Measurements from ENCODE around the gene PPP1R9A.

The PPP1R9A gene

DNA sequence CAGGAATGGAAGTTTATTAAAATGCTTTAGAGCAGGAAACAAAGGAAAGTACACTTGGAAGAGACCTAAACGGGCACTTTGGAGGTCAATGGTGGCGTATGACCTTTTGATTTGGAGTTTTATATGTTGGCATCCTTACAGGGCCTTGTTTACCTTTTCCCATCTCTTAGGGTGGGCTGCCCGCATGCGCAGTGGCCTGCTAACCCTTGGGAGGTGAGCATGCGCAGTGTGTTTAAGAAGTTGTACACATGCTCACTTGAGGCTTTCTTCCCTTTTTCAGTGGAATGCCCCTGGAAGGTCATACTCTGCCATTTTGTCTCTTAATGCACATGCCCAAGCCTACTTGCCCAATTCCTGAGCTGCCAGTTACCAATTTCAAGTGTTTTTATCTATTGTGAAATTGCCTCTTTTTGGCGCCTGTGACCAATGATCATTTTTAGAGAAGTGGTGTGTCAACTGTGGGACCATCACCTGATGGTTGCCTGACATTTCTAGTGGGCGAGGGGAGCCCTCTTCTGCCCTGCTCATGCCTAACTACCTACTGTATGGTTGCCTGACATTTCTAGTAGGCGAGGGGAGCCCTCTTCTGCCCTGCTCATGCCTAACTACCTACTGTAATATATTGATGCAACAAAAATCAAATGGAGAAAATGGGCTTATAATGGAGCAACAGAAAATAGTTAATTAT lies 138.0 kb downstream of the PPP1R9A start:
- DNase-seq = no peak

DNA sequence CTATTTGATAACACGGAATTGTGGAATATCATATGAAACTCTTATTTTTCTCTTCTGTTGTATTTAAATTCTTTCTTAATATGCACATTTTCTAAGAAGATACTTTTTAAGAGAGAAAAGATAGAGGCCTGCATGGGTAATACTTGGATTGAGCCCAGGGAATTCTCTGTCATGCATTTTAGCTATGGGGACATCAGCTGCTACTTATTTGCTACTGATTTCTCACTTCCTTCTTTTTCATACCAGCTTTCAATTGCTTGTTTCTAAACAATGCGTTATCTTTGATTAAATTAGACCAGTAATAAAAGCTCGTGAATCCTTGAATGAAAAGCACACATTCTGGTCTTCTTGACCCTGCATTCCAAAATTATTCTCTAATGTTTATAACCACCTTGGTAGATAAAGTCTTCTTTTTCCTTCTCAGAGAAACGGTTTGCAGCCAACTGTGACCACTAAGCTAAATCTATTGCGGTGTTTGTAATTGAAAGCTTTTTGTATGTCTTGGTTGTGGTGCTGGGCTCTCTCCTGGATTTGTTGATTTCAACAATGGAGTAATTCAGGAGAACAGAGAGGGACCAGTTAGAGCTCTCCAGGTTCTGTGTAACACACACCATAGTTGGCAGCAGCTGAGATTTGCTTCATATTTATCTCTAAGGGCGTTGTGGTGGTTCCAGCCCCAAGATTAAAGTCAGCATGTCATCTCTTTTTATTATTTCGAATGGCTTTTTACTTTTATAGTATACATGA lies 139.3 kb downstream of the PPP1R9A start:
- DNase-seq = no peak

DNA sequence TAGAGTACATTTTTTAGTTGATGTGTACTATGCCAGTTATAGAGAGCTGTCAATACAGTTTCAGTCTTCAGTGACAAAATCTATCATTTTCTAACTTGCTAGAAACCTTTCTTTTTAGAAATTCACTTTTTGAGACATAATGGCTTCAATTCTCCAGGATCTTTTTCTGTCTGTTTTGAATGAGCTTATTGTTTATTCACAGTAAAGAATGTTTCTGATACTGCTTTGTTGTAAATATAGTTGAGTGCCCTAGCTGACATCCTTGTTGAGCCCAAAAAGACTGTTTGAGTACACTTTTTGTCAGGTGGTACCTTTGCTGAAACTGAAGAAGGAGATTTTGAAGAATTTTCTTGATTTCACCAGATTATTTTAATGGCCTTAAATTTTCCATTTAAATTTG lies 139.9 kb downstream of the PPP1R9A start:
- no peak for DNase-seq

DNA sequence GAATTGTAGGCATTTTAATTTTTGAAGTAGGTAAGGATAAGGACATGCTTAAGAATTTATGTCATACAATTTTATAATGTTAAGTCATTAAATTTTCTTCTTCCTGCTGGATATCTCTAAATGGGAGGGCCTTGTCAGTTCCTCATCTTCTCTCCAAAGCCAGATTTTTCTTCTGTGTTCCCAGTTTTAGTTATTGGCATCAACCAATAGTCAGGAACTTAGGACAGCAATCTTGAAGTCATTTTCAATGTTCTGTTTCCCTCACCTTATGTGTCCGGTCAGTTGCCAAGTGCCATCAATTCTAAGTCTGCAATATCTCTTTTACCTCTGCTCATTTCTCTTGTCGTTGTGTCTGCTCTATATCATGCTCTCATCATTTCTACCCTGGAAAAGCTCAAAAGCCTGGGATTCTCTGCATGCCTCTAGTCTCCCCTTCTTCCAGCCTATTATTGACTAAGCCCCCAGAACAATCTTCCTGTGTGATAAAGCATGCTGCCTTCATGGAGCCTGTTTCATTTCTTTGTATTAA lies 145.2 kb downstream of the PPP1R9A start:
- no peak for DNase-seq

DNA sequence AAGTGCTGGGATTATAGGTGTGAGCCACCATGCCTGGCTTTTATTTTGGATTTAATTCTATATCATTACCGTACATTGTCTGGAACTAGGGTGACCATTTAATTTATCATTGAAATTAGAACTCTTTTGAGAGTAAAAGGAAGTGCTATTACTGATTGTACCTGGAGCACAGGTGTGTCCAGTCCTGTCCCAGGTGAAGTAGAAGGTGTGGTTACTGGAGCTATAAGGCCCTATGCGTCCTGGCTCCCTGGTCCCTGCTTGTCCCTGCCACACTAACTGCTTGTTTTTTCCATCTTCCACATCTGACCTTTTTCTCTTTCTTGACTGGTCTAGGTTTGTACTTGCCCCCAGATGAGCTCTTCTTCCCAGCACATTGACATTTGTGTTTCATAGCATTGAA lies 147.0 kb downstream of the PPP1R9A start:
- DNase-seq = no peak

DNA sequence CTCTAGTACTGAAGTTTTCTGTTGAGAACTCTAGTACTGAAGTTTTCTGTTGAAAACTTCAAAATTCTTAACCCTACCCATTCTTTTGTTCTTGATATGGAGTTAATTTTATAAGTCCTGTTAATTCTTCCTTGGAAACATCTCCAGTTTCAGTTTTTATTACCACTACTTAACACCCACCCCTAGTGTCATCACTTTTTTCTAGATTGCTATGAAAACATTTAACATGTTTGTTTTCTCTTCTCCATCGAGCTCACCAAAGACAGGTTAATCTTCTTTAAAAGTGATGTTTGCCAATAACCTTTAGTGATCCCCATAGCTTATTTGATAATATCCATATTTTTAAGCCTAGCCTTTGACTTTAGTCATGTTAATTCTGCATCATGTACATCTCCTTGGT lies 147.9 kb downstream of the PPP1R9A start:
- no peak for DNase-seq

DNA sequence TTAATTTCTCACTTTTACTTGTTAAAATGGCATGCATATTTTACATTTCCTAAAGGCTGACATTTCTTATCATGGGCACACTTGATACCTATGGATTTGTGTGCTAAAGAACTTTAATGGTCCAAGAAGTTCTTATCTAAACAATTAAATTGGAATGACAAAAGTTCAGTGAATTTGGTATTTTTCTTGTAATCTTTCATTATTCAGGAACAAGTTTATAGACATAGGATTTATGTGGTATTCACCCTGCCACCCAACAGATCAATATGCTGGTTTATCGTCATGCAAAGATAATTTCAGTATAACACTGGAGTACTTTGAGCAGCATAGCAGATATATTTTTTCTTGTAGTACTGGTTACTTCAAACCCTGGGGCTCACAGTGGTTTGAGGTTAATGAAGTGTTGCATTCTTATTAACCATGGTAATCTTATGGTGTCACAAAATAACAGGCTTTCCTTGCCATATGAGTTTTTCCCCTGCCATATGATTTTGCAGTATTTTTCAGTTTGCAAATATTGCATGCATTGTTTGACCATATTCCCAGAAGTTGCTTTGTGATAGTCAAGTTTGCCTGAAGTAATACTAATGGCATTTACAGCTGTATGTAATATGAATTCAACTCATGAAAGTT lies 148.8 kb downstream of the PPP1R9A start:
- DNase-seq = no peak

DNA sequence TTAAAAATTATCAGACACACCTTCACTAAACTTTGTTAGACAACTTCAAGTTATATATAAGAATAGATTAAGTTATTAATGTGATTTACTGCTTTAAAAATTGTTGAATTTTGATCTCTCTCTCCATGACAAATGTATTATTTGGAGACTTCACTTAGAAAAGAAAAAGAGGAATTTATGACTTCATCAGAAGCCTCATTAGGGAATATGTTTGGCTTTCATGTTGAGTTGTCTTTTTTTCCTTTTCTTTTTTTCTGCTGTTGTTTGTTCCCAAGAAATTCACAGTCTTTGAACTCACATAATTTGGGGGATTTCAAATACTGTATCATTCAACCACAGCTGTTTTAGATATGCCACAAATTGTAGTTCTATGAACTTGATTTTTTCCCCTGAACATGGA lies 149.5 kb downstream of the PPP1R9A start:
- no peak for DNase-seq

DNA sequence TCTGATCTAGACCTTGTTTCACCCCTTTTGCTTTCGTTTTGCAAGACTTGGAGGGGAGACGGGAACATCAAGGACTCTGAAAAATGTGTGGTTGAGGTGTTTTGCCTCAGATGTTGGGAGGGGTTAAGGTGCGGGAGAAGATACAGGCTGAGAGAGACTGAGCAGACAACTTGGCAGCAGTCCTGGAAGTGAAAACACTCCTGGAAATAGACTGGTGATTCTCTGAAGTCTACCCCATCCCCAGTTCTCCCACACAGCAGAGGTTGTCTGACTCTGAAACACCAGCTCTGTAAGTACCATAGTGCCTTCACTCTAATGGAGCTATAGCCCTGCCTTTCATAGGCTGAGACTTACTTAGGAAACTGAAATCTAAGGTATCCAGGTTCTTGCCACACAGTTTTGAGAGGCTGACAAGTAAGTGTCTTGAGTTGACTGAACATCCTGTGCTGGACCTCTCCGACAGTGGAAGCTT lies 152.5 kb downstream of the PPP1R9A start:
- DNase-seq = no peak

DNA sequence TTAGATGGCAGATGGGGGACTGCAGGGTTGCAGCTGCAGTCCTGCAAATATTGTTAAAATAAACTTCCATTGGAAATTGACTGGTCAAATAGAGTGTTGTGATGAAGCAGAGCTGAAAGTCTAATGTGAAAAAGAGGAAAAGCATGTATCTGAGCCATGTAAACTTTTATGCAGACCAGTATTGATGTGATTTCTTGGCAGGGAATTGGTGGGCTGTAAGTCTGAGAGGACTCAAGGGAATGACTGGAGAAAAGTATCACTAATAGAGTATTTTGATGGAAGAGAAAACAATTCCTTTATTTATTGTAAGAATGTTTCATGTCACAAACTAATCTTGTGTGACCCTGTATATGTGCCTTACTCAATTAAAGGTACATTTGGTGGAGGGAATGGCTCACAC lies 155.5 kb downstream of the PPP1R9A start:
- no peak for DNase-seq

DNA sequence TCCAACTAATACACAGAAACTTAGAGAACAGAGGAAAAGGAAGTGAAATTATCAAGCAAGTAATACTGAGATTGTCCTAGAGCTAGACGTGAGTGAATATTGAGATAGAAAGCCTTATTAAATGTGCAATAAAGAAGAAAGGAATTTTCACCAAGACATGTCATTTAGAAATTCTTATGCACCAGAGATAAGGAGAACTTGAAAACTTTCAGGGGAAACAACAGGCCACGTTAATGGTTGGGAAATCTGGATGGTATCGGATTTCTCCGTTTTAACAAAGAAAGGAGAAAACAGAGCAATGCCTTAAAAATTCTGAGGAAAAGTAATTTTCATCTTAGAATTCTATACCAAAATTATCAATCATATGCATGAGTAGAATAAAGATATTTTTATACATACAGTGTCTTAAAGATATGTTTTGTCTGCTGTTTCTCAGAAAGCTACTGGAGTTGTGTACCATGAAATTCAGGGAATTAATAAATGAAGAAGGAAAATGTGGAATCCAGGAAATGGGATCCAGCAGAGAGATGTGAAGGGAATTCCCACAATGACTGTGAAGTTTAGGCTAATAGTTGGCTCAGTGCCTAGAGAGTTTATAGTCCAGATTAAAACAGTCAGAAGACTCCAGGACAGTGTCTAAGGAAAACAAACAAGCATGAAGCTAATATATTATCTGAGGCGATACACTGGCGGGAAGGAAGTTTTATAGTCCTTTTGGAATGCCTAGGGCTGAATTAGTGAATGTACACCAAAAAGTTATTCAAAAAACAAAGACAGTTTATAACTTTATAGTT lies 159.5 kb downstream of the PPP1R9A start:
- DNase-seq = no peak

DNA sequence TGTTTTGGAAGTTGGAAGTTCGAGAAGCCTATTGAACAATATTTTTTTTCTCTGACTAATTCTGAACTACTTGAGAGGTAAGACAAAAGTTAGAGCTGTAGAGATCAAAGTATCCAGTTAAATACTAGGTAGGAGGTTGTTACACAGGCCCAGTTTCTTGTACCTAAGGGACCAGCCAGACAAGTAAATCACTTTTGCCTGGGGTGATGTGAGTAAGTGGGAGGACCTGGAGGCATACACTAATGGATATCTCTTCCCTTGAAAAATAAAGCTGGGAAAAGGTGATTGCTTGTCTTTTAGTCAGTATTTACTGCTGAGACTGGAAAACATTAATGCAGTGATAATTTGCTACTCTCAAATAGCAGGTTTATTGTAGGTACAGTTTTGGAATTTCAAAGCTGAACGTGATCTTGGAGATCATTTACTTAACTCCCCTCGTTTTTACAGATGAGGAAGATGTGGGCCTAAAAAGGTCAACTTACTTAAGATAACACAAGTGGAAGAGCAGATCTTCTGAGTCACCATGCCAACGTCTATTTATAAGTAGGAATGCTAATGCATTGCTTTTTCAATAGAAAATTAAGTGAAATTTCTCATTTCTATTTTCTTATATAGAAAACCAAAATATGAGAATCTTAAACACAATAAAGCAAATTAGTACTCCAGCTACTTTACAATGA lies 181.3 kb downstream of the PPP1R9A start:
- DNase-seq = no peak

DNA sequence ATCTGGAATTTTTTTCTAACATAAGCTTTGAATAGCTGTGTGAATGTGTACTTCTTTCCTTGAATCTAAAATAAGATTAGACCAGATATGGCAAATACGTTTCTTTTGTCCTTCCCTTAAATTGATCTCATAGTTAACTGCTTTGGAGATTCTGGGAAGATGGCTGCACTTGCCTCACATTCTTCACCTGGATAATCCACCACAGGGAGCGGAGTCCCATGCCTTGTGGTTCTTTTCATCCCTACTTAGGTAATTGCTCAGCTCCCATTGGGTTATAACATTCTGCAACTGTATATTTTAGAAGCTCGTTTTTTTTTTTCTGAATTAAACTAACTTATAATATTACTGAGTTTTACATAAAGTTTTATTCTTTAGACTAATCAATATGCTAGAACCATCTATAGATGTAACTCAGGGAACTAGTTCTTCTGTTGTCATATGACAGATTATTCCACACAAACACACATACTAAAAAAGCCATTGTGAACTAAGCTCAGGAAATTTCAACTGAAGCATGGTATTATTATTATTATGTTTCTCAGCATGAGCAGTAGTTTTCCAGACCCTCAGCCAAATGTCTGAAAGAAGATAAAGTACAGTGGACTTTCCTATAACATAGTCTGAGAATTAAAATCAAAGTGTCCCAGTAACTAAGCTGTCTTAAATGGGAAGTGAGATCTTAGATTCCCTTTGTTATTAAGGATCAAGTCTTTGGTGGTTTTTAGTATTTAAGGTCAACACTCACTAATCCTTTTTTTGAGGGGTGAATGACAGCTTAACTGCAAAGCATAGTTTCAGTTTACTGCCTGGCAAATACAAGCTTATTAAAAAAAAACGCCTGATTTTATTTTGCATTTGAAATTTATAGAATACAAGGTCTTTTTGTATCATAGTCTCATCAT lies 182.3 kb downstream of the PPP1R9A start:
- no peak for DNase-seq

DNA sequence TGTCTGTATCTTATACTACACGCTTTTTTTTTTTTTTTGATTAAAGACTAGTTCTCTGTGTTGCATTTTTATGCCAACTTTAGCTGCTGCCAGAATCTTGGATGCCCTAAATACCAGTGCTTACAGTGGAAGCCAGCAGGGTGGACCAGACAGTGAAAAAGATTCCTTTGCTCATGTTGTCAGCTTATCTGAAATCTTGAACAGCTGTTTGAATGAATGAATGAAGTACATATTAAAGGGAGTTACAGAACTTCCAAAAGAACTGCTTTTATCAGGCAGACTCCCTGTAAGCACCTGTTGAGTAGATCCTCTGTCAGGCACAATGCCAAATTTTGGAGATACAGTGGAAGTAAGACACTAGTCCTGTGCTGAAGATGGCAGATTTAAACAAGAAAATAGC lies 184.9 kb downstream of the PPP1R9A start:
- no peak for DNase-seq

DNA sequence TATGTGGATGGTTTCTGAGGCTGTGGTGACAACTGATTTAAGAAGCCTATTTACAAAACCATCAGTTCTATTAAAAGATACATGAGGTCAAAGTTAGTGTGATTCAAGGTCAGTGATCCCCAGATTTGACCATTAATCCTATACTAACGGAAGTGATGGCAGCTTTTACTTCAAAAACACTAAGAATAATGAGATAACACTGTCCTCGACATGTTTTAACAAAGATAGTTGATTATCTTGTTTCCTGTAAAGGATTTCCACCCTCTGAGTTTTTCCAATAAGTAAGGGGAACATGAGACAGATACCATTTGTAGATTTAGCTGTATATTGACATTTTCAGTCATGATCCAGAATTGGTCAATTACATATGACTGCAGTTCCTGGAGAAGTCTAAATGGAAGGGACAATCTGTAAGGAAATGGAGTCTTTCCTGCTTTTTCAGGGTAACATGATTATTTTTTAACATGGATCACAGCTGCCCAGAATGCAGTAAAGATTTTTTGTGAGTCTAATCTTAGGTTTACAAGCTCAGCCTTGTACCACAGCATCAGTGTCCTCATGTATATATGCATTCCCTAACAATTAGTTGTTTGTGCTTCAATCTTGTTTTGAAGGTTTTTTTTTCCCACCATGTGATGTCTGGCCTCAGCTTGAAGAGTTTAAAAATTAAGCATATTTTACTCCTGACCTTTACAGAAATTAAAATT lies 188.0 kb downstream of the PPP1R9A start:
- no peak for DNase-seq

DNA sequence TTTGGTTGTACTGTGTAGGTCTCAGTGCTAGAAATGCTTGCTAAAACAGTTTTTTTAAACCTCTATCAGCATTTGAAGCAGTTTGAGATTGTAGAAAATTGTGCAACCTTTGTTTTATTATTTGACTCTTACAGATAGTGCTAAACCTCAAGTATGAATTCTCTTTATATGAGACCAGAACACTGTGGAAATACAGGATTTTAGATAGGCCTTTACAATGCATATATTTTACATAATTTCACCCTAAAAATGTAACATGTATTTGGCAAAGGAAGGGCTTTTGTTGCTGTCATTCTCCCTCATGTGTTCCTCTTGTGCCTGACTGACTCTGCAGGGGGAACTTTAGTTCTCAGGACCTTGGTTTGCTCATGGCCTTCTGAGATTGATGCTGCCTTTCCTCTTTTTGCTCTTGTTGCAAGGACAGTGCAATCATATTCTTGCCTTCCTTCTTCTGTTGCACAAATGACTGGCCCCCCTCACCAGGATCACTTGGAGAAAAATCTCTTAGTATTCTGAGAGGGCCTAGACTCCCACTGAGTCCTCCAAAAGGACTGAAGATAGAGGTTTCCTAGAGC lies 188.7 kb downstream of the PPP1R9A start:
- DNase-seq = no peak

DNA sequence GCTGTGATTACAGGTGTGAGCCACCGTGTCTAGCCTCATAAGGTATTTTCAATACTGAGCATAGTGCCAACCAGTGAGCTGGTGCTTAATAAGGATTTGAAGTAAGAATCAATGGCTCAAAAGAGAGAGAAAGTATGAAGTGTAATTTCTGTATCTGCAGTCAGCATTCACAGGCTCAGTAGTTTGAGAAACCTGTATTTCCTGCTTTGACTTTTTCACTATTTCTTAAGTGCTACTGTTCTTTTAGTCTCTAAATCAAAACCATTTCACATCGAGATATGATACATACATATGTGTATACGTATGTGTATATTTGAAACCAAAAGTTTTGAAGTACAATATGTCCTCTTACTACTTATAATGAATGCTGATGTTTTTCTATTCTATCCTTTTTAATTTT lies 189.9 kb downstream of the PPP1R9A start:
- no peak for DNase-seq

DNA sequence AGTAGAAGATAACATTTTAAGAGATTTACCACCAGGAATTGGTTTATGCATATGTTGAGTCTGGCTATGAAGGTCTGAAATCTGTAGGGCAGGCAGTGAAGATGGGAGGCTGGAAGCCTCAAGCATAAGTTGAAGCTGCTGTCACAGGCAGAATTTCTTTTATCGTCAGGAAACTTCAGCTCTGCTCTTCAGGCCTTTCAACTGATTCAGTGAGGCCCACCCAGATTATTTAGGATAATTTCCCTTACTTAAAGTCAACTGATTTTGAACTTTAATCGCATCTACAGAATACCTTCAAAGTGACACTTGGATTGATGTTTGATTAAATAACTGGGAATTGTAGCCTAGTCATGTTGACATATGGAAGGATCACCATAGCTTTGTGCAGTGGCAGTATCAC lies 190.5 kb downstream of the PPP1R9A start:
- DNase-seq = no peak

DNA sequence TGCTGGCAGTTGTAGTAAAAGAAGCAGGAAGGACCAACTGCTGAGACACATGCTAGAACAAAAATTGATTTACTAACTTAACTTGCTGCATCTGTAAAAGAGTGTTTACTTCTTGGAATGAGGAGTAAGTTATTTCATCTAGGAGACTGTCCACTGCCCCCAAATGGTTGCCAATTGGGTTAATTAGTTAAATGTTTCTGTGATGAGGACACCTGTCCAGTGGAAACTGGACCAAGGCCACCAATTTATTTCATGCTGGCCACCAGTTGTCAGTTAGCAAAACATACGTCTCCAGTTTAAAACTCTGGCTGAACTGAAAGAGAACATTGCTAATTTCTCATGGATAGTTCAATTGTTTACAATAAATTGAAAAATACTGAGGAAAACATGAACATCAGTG lies 191.7 kb downstream of the PPP1R9A start:
- DNase-seq = no peak

DNA sequence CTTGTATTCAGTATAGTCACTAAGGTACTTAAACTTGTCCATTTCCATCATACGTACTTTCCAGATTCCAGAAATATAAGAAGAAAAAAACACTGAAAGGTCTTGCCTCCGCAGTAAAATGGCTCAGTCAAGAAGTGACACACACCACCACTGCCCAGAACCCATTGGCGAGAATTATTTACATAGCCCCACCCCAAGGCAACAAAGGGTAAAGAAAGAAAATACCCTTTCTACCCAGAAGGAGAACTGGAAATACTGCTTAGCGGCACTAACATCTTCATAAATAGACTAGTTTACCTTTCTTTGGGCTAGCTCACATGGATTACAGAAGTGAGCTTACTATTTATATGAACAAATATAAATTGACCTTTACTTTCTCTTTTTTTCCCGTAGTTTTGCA lies 194.0 kb downstream of the PPP1R9A start:
- no peak for DNase-seq
